GM23338 (cell line): Measurements from ENCODE around the gene FAM222A. TPM values are rescaled to one million over a fixed set of nuclear protein-coding genes. Genes with fewer than 3 reads are reported as not detected.

Experiments
- ATAC-seq: fragments of 200-7000 bp; cut with Tn5 transposase; 3 replicates; pipeline ENCODE4 v1.9.1; 2020
- DNase-seq: peaks from one replicate; pipeline ENCODE4 v3.0.0-alpha.2; 2015; ENCODE audit warnings: low spot score
- H2AFZ ChIP-seq: fragments of 200-600 bp; sonication (generic); 2 replicates; pipeline ENCODE4 v1.8.0; 2016; ENCODE audit warnings: antibody characterized with exemption, mild to moderate bottlenecking, moderate library complexity
- H3F3A ChIP-seq: fragments of 200-600 bp; sonication (generic); replicated peaks from 2 replicates; pipeline ENCODE4 v1.8.0; 2017; ENCODE audit warnings: antibody characterized with exemption, mixed run types, low read depth
- H3K27ac ChIP-seq: fragments of 200-600 bp; sonication (generic); 2 replicates; pipeline ENCODE4 v1.6.1; 2016; ENCODE audit warnings: low read depth
- H3K27me3 ChIP-seq: fragments of 200-600 bp; sonication (generic); 2 replicates; pipeline ENCODE4 v1.8.0; 2016; ENCODE audit warnings: mild to moderate bottlenecking, mixed run types, moderate library complexity; ENCODE audit not compliant: insufficient read depth
- H3K36me3 ChIP-seq: fragments of 200-600 bp; sonication (generic); 2 replicates; pipeline ENCODE4 v1.8.0; 2016; ENCODE audit warnings: mild to moderate bottlenecking; ENCODE audit not compliant: insufficient read depth
- H3K4me1 ChIP-seq: fragments of 200-600 bp; sonication (generic); 2 replicates; pipeline ENCODE4 v1.8.0; 2016; ENCODE audit warnings: mild to moderate bottlenecking, moderate library complexity; ENCODE audit not compliant: insufficient read depth
- H3K4me2 ChIP-seq: fragments of 200-600 bp; sonication (generic); 2 replicates; pipeline ENCODE4 v1.7.1; 2017; ENCODE audit warnings: mixed run types
- H3K4me3 ChIP-seq: fragments of 200-600 bp; sonication (generic); 2 replicates; pipeline ENCODE4 v1.6.1; 2016; ENCODE audit warnings: mixed run types
- H3K79me2 ChIP-seq: fragments of 200-600 bp; sonication (generic); replicated peaks from 2 replicates; pipeline ENCODE4 v1.8.0; 2017; ENCODE audit warnings: mild to moderate bottlenecking; ENCODE audit not compliant: insufficient read depth
- H3K9me2 ChIP-seq: fragments of 200-600 bp; sonication (generic); 2 replicates; pipeline ENCODE4 v1.8.0; 2017; ENCODE audit not compliant: insufficient read depth
- H4K20me1 ChIP-seq: fragments of 200-600 bp; sonication (generic); replicated peaks from 2 replicates; pipeline ENCODE4 v1.8.0; 2017; ENCODE audit warnings: mild to moderate bottlenecking; ENCODE audit not compliant: insufficient read depth
- H3K27ac Mint-ChIP-seq: 2 replicates; pipeline ENCODE4 v1.8.0; 2020; ENCODE audit warnings: inconsistent platforms, mild to moderate bottlenecking, moderate library complexity, mixed read lengths
- H3K27me3 Mint-ChIP-seq: 3 replicates; pipeline ENCODE4 v1.8.0; 2022; ENCODE audit warnings: low read depth, mild to moderate bottlenecking, moderate library complexity, mixed read lengths, inconsistent platforms; ENCODE audit not compliant: insufficient read depth, poor library complexity
- H3K36me3 Mint-ChIP-seq: 3 replicates; pipeline ENCODE4 v1.8.0; 2021; ENCODE audit warnings: low read depth, mild to moderate bottlenecking, inconsistent platforms, moderate library complexity, mixed read lengths
- H3K4me1 Mint-ChIP-seq: 3 replicates; pipeline ENCODE4 v1.8.0; 2020; ENCODE audit warnings: mild to moderate bottlenecking, inconsistent platforms, mixed read lengths
- H3K4me3 Mint-ChIP-seq: 3 replicates; pipeline ENCODE4 v1.8.0; 2021; ENCODE audit warnings: moderate library complexity, mild to moderate bottlenecking, inconsistent platforms, mixed read lengths
- H3K9me3 Mint-ChIP-seq: 3 replicates; pipeline ENCODE4 v1.8.0; 2020; ENCODE audit warnings: moderate library complexity, mild to moderate bottlenecking, inconsistent platforms, mixed read lengths
- CREB1 ChIP-seq: fragments of 250-450 bp; sonication (Bioruptor Pico); IDR thresholded peaks from 2 replicates; pipeline ENCODE4 v1.5.0; 2020; ENCODE audit warnings: low read depth, mild to moderate bottlenecking, moderate library complexity
- NANOG ChIP-seq: IDR thresholded peaks from 2 replicates; pipeline ENCODE4 v1.6.1; 2016; ENCODE audit warnings: antibody characterized with exemption, borderline replicate concordance
- POLR2AphosphoS5 ChIP-seq: IDR thresholded peaks from 2 replicates; pipeline ENCODE4 v1.6.1; 2016; ENCODE audit warnings: antibody characterized with exemption, low read depth
- ZNF114 ChIP-seq: fragments of 250-450 bp; sonication (Bioruptor Pico); IDR thresholded peaks from 2 replicates; pipeline ENCODE4 v1.5.0; 2020; ENCODE audit warnings: mild to moderate bottlenecking, moderate library complexity
- polyA plus RNA-seq: library from polyadenylated mRNA; unstranded; fragments of >200 nt; fragmentation: Nextera tagmentation; extraction: Ambion mirVana; gene quantifications from 2 replicates; pipeline ENCODE4 v1.2.1, GENCODE V29; 2016
- total RNA-seq: library from RNA; depleted of rRNA; stranded (reverse); fragments of >200 nt; shearing (Covaris generic); gene quantifications from 2 replicates; pipeline ENCODE4 v1.2.3, GENCODE V29; 2014
- TF ChIP-seq, protein P1 (sequence below): IDR thresholded peaks from 2 replicates; pipeline ENCODE4 v1.6.1; 2016; ENCODE audit warnings: antibody characterized with exemption
- TF ChIP-seq, protein P2 (sequence below): fragments of 250-450 bp; sonication (Bioruptor Pico); IDR thresholded peaks from 2 replicates; pipeline ENCODE4 v1.5.0; 2020; ENCODE audit warnings: mild to moderate bottlenecking, moderate library complexity
- TF ChIP-seq, protein P3 (sequence below), 2 experiments: fragments of 200-600 bp in 1 of 2; sonication (generic) in 1 of 2; conservative IDR thresholded peaks; 2 replicates each; pipeline versions ENCODE4 v1.5.1 to v1.6.1; 2016 to 2017; ENCODE audit warnings: antibody characterized with exemption in 2 of 2, low read depth in 2 of 2, mild to moderate bottlenecking in 2 of 2, moderate library complexity in 1 of 2

The FAM222A gene
- total and polyA plus RNA-seq, 2 experiments from 2014 or later, result 0.78 to 2.1 TPM

GRCh38 chr12:109766251-109766778 lies 52.7 kb downstream of the FAM222A start:
- Histone ChIP-seq H3K27me3 (no peaks in the 10 kb centered on the region), H3K4me1 (no peaks in the 10 kb centered on the region), H3K9me2 (no peaks in the 10 kb centered on the region), H3K27ac (no peak overlapping the region), H3F3A (no peaks in the 10 kb centered on the region), H3K4me2 (no peak overlapping the region), H3K4me3 (no peak overlapping the region), H4K20me1 (no peaks in the 10 kb centered on the region), H3K36me3 (no peaks in the 10 kb centered on the region), H3K79me2 (no peaks in the 10 kb centered on the region), H2AFZ (no peak overlapping the region)
- DNase-seq (no peak), ATAC-seq (no peak)
- TF ChIP-seq, protein P1, sequence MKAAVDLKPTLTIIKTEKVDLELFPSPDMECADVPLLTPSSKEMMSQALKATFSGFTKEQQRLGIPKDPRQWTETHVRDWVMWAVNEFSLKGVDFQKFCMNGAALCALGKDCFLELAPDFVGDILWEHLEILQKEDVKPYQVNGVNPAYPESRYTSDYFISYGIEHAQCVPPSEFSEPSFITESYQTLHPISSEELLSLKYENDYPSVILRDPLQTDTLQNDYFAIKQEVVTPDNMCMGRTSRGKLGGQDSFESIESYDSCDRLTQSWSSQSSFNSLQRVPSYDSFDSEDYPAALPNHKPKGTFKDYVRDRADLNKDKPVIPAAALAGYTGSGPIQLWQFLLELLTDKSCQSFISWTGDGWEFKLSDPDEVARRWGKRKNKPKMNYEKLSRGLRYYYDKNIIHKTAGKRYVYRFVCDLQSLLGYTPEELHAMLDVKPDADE, result no peak
- TF ChIP-seq, protein P2, sequence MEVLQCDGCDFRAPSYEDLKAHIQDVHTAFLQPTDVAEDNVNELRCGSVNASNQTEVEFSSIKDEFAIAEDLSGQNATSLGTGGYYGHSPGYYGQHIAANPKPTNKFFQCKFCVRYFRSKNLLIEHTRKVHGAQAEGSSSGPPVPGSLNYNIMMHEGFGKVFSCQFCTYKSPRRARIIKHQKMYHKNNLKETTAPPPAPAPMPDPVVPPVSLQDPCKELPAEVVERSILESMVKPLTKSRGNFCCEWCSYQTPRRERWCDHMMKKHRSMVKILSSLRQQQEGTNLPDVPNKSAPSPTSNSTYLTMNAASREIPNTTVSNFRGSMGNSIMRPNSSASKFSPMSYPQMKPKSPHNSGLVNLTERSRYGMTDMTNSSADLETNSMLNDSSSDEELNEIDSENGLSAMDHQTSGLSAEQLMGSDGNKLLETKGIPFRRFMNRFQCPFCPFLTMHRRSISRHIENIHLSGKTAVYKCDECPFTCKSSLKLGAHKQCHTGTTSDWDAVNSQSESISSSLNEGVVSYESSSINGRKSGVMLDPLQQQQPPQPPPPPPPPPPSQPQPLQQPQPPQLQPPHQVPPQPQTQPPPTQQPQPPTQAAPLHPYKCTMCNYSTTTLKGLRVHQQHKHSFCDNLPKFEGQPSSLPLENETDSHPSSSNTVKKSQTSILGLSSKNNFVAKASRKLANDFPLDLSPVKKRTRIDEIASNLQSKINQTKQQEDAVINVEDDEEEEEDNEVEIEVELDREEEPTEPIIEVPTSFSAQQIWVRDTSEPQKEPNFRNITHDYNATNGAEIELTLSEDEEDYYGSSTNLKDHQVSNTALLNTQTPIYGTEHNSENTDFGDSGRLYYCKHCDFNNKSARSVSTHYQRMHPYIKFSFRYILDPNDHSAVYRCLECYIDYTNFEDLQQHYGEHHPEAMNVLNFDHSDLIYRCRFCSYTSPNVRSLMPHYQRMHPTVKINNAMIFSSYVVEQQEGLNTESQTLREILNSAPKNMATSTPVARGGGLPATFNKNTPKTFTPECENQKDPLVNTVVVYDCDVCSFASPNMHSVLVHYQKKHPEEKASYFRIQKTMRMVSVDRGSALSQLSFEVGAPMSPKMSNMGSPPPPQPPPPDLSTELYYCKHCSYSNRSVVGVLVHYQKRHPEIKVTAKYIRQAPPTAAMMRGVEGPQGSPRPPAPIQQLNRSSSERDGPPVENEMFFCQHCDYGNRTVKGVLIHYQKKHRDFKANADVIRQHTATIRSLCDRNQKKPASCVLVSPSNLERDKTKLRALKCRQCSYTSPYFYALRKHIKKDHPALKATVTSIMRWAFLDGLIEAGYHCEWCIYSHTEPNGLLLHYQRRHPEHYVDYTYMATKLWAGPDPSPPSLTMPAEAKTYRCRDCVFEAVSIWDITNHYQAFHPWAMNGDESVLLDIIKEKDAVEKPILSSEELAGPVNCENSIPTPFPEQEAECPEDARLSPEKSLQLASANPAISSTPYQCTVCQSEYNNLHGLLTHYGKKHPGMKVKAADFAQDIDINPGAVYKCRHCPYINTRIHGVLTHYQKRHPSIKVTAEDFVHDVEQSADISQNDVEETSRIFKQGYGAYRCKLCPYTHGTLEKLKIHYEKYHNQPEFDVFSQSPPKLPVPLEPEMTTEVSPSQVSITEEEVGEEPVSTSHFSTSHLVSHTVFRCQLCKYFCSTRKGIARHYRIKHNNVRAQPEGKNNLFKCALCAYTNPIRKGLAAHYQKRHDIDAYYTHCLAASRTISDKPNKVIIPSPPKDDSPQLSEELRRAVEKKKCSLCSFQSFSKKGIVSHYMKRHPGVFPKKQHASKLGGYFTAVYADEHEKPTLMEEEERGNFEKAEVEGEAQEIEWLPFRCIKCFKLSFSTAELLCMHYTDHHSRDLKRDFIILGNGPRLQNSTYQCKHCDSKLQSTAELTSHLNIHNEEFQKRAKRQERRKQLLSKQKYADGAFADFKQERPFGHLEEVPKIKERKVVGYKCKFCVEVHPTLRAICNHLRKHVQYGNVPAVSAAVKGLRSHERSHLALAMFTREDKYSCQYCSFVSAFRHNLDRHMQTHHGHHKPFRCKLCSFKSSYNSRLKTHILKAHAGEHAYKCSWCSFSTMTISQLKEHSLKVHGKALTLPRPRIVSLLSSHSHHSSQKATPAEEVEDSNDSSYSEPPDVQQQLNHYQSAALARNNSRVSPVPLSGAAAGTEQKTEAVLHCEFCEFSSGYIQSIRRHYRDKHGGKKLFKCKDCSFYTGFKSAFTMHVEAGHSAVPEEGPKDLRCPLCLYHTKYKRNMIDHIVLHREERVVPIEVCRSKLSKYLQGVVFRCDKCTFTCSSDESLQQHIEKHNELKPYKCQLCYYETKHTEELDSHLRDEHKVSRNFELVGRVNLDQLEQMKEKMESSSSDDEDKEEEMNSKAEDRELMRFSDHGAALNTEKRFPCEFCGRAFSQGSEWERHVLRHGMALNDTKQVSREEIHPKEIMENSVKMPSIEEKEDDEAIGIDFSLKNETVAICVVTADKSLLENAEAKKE (CRISPR knock-in tag), result no peak
- TF ChIP-seq CREB1, result no peak
- TF ChIP-seq, protein P3, sequence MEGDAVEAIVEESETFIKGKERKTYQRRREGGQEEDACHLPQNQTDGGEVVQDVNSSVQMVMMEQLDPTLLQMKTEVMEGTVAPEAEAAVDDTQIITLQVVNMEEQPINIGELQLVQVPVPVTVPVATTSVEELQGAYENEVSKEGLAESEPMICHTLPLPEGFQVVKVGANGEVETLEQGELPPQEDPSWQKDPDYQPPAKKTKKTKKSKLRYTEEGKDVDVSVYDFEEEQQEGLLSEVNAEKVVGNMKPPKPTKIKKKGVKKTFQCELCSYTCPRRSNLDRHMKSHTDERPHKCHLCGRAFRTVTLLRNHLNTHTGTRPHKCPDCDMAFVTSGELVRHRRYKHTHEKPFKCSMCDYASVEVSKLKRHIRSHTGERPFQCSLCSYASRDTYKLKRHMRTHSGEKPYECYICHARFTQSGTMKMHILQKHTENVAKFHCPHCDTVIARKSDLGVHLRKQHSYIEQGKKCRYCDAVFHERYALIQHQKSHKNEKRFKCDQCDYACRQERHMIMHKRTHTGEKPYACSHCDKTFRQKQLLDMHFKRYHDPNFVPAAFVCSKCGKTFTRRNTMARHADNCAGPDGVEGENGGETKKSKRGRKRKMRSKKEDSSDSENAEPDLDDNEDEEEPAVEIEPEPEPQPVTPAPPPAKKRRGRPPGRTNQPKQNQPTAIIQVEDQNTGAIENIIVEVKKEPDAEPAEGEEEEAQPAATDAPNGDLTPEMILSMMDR (conservative IDR thresholded peaks at IDR 0.05; ENCODE audit: low read depth in 2 of 2), result no peak
- no peak for TF ChIP-seq POLR2AphosphoS5
- TF ChIP-seq ZNF114, result no peak
- TF ChIP-seq NANOG, result no peak
- no peak overlapping the region for H3K27ac Mint-ChIP-seq
- no peaks in the 10 kb centered on the region; the same call in 2 of the 3 replicates for H3K9me3 Mint-ChIP-seq
- H3K27me3 Mint-ChIP-seq, result peaks cover 6% of the 10 kb centered on the region
- H3K36me3 Mint-ChIP-seq, result no peaks in the 10 kb centered on the region; the same call in 2 of the 3 replicates
- H3K4me3 Mint-ChIP-seq, result no peak overlapping the region
- peaks cover 5% of the 10 kb centered on the region for H3K4me1 Mint-ChIP-seq
